Hepatocyte (in vitro differentiated cells): ENCODE measurements around the gene WFDC5. TPM values are rescaled to one million over a fixed set of nuclear protein-coding genes. Genes with fewer than 3 reads are reported as not detected.
"Not testable (repeated sequence)": the region's sequence is repeated elsewhere in the genome, so short reads cannot be mapped to it uniquely, and the experiment has no call there.

ENCODE experiments used
- DNase-seq: peaks from one replicate; pipeline ENCODE4 v3.0.0-alpha.2; 2016; ENCODE audit warnings: low spot score
- H2AFZ ChIP-seq: fragments of 200-600 bp; sonication (generic); 2 replicates; pipeline ENCODE4 v1.6.0; 2016; ENCODE audit warnings: antibody characterized with exemption, mild to moderate bottlenecking
- H3K27ac ChIP-seq: fragments of 200-600 bp; sonication (generic); 2 replicates; pipeline ENCODE4 v1.5.1; 2016; ENCODE audit warnings: mild to moderate bottlenecking
- H3K27me3 ChIP-seq: fragments of 200-600 bp; sonication (generic); 2 replicates; pipeline ENCODE4 v1.6.1; 2016
- H3K36me3 ChIP-seq: fragments of 200-600 bp; sonication (generic); replicated peaks from 2 replicates; pipeline ENCODE4 v1.5.1; 2016; ENCODE audit warnings: low read depth; ENCODE audit not compliant: insufficient read depth
- H3K4me1 ChIP-seq: fragments of 200-600 bp; sonication (generic); 2 replicates; pipeline ENCODE4 v1.5.1; 2016; ENCODE audit warnings: mild to moderate bottlenecking, moderate library complexity; ENCODE audit not compliant: insufficient read depth
- H3K4me2 ChIP-seq: fragments of 200-600 bp; sonication (generic); 2 replicates; pipeline ENCODE4 v1.6.0; 2016
- H3K4me3 ChIP-seq: fragments of 200-600 bp; sonication (generic); 2 replicates; pipeline ENCODE4 v1.5.1; 2016; ENCODE audit warnings: mild to moderate bottlenecking
- H3K79me2 ChIP-seq: fragments of 200-600 bp; sonication (generic); 2 replicates; pipeline ENCODE4 v1.6.0; 2017; ENCODE audit warnings: mild to moderate bottlenecking
- H3K9me2 ChIP-seq: fragments of 200-600 bp; sonication (generic); replicated peaks from 2 replicates; pipeline ENCODE4 v1.6.0; 2017; ENCODE audit warnings: mild to moderate bottlenecking; ENCODE audit not compliant: insufficient read depth
- H3K9me3 ChIP-seq: fragments of 200-600 bp; sonication (generic); 2 replicates; pipeline ENCODE4 v1.5.1; 2016; ENCODE audit warnings: low read depth, mild to moderate bottlenecking
- H4K20me1 ChIP-seq: fragments of 200-600 bp; sonication (generic); 2 replicates; pipeline ENCODE4 v1.6.0; 2016; ENCODE audit warnings: mild to moderate bottlenecking; ENCODE audit not compliant: insufficient read depth, poor library complexity, severe bottlenecking
- EZH2 ChIP-seq: fragments of 200-600 bp; sonication (generic); IDR thresholded peaks from 2 replicates; pipeline ENCODE4 v1.6.1; 2016; ENCODE audit warnings: antibody characterized with exemption, mild to moderate bottlenecking, borderline replicate concordance
- EZH2phosphoT487 ChIP-seq: fragments of 200-600 bp; sonication (generic); IDR thresholded peaks from one replicate; pipeline ENCODE4 v1.6.1; 2018; ENCODE audit warnings: antibody characterized with exemption, mild to moderate bottlenecking, low read depth, moderate library complexity; ENCODE audit not compliant: unreplicated experiment, severe bottlenecking
- WGBS: methylation state at CpG from one replicate; pipeline ENCODE4 v1.1.6; 2016; ENCODE audit warnings: low lambda C conversion rate; ENCODE audit errors: missing lambda C conversion rate; 5-methylcytosine and 5-hydroxymethylcytosine counted together
- polyA plus RNA-seq: library from polyadenylated mRNA; unstranded; fragments of >200 nt; fragmentation: Nextera tagmentation; extraction: Ambion mirVana; gene quantifications from 2 replicates; pipeline ENCODE4 v1.2.1, GENCODE V29; 2016
- total RNA-seq: library from RNA; depleted of rRNA; stranded (reverse); fragments of >200 nt; gene quantifications from 2 replicates; pipeline ENCODE4 v1.2.3, GENCODE V29; 2014
- TF ChIP-seq, protein P1 (sequence below): fragments of 200-600 bp; sonication (generic); IDR thresholded peaks from 2 replicates; pipeline ENCODE4 v1.5.1; 2016; ENCODE audit warnings: antibody characterized with exemption, mild to moderate bottlenecking; ENCODE audit not compliant: poor library complexity

Gene WFDC5
- total and polyA plus RNA-seq, 2 experiments from 2014 or later = 0.47 TPM; not detected in 1

DNA sequence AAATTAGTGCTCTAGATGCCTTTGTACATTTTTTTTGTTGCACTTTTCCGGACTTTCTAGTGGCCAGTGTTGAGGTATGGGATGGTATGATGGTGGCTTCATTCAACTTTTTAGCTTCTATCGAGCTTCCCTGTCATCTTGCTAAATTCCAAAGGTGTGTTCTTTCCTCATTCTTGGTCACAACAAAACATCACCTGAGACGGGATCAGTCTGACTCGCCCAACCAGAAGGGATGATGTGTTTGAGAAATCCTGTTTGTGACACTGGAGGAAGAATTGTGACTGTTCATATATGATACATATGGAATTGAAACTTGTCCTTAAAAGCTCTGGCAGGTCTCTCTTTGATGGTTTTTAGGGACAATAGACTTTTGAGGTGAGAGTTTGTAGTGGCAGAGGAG lies 47.9 kb downstream of the WFDC5 start:
- Histone ChIP-seq H3K9me2 (no peaks in the 10 kb centered on the region), H4K20me1 (no peaks in the 10 kb centered on the region), H2AFZ (no peak overlapping the region), H3K4me3 (no peak overlapping the region), H3K27ac (no peak overlapping the region), H3K36me3 (no peaks in the 10 kb centered on the region), H3K4me2 (no peak overlapping the region), H3K9me3 (no peaks in the 10 kb centered on the region), H3K27me3 (no peaks in the 10 kb centered on the region), H3K79me2 (peaks cover 16% of the 10 kb centered on the region), H3K4me1 (peaks cover 5% of the 10 kb centered on the region)
- WGBS = 84% methylated on average over 4 of the region's 4 CpGs
- TF ChIP-seq, protein P1, sequence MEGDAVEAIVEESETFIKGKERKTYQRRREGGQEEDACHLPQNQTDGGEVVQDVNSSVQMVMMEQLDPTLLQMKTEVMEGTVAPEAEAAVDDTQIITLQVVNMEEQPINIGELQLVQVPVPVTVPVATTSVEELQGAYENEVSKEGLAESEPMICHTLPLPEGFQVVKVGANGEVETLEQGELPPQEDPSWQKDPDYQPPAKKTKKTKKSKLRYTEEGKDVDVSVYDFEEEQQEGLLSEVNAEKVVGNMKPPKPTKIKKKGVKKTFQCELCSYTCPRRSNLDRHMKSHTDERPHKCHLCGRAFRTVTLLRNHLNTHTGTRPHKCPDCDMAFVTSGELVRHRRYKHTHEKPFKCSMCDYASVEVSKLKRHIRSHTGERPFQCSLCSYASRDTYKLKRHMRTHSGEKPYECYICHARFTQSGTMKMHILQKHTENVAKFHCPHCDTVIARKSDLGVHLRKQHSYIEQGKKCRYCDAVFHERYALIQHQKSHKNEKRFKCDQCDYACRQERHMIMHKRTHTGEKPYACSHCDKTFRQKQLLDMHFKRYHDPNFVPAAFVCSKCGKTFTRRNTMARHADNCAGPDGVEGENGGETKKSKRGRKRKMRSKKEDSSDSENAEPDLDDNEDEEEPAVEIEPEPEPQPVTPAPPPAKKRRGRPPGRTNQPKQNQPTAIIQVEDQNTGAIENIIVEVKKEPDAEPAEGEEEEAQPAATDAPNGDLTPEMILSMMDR = no peak
- TF ChIP-seq EZH2 (no peak), EZH2phosphoT487 (no peak)
- DNase-seq = no peak

DNA sequence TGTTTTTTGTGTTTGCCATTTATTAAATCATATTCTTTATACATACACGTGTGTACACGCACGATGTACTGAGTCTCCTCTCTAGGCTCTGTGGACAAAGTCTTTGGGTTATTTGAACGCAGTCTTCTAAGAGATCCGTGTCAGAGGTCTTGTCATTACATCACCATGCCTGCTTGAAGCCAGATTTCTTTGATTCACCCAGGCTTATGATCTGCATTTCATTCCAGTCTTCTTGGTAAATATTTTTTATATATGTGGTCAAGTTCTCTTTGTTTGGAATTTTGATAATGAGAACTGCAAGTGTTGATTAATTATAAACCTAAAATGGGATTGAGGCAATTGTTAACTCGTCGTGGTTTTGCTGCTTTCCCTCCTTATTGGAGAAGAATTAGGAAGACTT lies 48.6 kb downstream of the WFDC5 start:
- 91% methylated on average over 7 of the region's 7 CpGs for WGBS
- H3K27me3 ChIP-seq = no peaks in the 10 kb centered on the region
- H3K4me3 ChIP-seq = no peak overlapping the region
- no peaks in the 10 kb centered on the region for H3K9me2 ChIP-seq
- H3K4me2 ChIP-seq = no peak overlapping the region
- H3K4me1 ChIP-seq = peaks cover 5% of the 10 kb centered on the region
- TF ChIP-seq EZH2phosphoT487 (no peak), EZH2 (no peak)
- TF ChIP-seq, protein P1 = no peak
- H3K36me3 ChIP-seq = no peaks in the 10 kb centered on the region
- no peaks in the 10 kb centered on the region for H3K9me3 ChIP-seq
- H3K79me2 ChIP-seq = peaks cover 16% of the 10 kb centered on the region
- H2AFZ ChIP-seq = no peak overlapping the region
- H3K27ac ChIP-seq = no peak overlapping the region
- DNase-seq = no peak
- no peaks in the 10 kb centered on the region for H4K20me1 ChIP-seq

DNA sequence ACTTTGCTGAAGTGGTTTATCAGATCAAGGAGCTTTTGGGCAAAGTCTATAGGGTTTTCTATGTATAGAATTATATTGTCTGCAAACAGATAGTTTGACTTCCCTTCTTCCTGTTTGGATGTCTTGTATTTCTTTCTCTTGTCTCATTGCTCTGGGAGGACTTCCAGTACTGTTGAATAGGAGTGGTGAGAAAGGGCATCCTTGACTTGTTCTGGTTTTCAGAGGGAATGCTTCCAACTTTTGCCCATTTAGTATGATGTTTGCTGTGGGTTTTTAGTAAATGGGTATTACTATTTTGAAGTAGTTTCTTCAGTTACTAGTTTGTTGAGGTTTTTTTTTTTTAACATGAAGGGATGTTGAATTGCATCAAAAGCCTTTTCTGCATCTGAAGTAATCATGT lies 50.2 kb downstream of the WFDC5 start:
- H3K4me2 ChIP-seq = no peak overlapping the region
- no peak for DNase-seq
- no peak overlapping the region for H2AFZ ChIP-seq
- no peaks in the 10 kb centered on the region for H3K27me3 ChIP-seq
- H3K79me2 ChIP-seq = peaks cover 16% of the 10 kb centered on the region
- no peak overlapping the region for H3K4me3 ChIP-seq
- no peaks in the 10 kb centered on the region for H3K9me2 ChIP-seq
- H3K4me1 ChIP-seq = peaks cover 5% of the 10 kb centered on the region
- H3K9me3 ChIP-seq = no peaks in the 10 kb centered on the region
- H3K36me3 ChIP-seq = no peaks in the 10 kb centered on the region
- no peak overlapping the region for H3K27ac ChIP-seq
- no peaks in the 10 kb centered on the region for H4K20me1 ChIP-seq
- no peak for TF ChIP-seq EZH2phosphoT487
- TF ChIP-seq EZH2 = no peak
- TF ChIP-seq, protein P1 = no peak

DNA sequence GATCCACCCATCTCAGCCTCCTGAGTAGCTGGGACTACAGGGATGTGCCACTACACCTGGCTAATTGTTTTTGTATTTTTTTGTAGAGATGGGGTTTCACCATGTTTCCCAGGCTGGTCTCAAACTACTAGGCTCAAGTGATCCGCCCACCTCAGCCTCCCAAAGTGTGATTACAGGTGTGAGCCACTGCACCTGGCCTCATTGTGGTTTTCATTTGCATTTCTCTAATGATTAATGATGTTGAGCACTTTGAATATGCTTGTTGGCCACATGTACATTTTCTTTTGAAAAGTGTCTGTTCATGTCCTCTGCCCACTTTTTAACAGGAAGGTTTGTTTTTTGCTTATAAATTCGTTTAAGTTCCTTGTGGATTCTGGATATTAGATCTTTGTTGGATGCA lies 51.9 kb downstream of the WFDC5 start:
- not testable (repeated sequence) for H4K20me1 ChIP-seq, H3K27ac ChIP-seq, H3K36me3 ChIP-seq, H3K4me1 ChIP-seq, H3K9me3 ChIP-seq, H3K27me3 ChIP-seq, H3K9me2 ChIP-seq, DNase-seq, H3K4me3 ChIP-seq, H3K4me2 ChIP-seq, H2AFZ ChIP-seq
- 87% methylated on average over 2 of the region's 2 CpGs for WGBS
- peaks cover 16% of the 10 kb centered on the region for H3K79me2 ChIP-seq
